ENCODE measurements around the gene BCL7A.

BCL7A gene

DNA sequence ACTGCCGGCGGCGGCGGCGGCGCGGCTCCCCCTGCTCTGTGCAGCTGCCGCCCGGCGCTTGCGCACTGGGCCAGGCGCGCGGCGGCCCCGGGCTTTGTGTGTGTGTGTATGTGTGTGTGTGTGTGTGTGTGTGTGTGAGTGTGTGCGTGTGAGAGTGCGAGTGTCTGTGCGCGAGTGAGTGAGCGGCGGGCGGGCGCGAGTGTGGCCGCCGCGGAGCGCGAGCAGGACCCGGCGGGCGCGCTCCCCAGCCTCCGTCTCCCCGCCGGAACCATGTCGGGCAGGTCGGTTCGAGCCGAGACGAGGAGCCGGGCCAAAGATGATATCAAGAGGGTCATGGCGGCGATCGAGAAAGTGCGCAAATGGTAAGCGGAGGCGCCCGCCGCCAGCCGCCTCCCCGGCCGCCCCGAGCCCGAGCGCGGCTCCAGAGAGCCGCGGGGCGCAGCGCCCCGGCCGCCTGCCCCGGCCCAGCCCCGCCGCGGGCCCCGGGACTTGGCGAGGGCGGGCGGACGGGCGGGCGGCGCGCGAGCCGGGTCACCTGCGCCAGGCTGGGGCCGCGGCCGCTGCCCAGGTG is at the start of gene BCL7A:
TSS of gene BCL7A (plus strand) at position 63 of the 571 bp plus-strand sequence. CDS start at position 271, 208 bp downstream.
- H3K9me3 ChIP-seq (ENCODE audit: control insufficient read depth in 5 of 5, low read length in 5 of 5): peaks cover 0 to 11% (median 4%) of the 10 kb centered on the region in 5 donors
- peak within 1 kb of the TSS; percentile 81 for H3K27ac ChIP-seq (ENCODE audit: low read depth, low read length)
- H3K27me3 ChIP-seq (ENCODE audit: control insufficient read depth in 5 of 5, insufficient read depth in 4 of 5, low read length in 5 of 5): no peaks in the 10 kb centered on the region
- peaks cover 2 to 28% (median 27%) of the 10 kb centered on the region in 5 donors for H3K4me1 ChIP-seq (ENCODE audit: control insufficient read depth in 5 of 5, insufficient read depth in 5 of 5, low read length in 5 of 5)
- H3K4me3 ChIP-seq (ENCODE audit: low read depth in 1 of 5, low read length in 5 of 5): peak within 1 kb of the TSS; percentile 46 to 78 (median 64)
- H3K9ac ChIP-seq (ENCODE audit: low read length in 5 of 5): peak within 1 kb of the TSS in 3 of 5 donors; percentile 3 to 77 (median 53)
- no peaks in the 10 kb centered on the region for H3K36me3 ChIP-seq (ENCODE audit: control insufficient read depth in 5 of 5, insufficient read depth in 5 of 5, low read length in 5 of 5)

- Histone ChIP-seq H3K4me3 (ENCODE audit: low read depth in 1 of 5, low read length in 5 of 5) (no peak overlapping the region), H3K27me3 (ENCODE audit: control insufficient read depth in 5 of 5, insufficient read depth in 4 of 5, low read length in 5 of 5) (no peaks in the 10 kb centered on the region), H3K9ac (ENCODE audit: low read length in 5 of 5) (no peak overlapping the region), H3K4me1 (ENCODE audit: control insufficient read depth in 5 of 5, insufficient read depth in 5 of 5, low read length in 5 of 5) (peaks cover 0 to 7% (median 0%) of the 10 kb centered on the region in 5 donors), H3K9me3 (ENCODE audit: control insufficient read depth in 5 of 5, low read length in 5 of 5) (no peaks in the 10 kb centered on the region), H3K27ac (ENCODE audit: low read depth, low read length) (no peak overlapping the region), H3K36me3 (ENCODE audit: control insufficient read depth in 5 of 5, insufficient read depth in 5 of 5, low read length in 5 of 5) (peaks cover 0 to 3% (median 0%) of the 10 kb centered on the region in 5 donors)
These were observed 47.4 kb upstream of the BCL7A start for GRCh38 chr12:121974026-121974985.

DNA sequence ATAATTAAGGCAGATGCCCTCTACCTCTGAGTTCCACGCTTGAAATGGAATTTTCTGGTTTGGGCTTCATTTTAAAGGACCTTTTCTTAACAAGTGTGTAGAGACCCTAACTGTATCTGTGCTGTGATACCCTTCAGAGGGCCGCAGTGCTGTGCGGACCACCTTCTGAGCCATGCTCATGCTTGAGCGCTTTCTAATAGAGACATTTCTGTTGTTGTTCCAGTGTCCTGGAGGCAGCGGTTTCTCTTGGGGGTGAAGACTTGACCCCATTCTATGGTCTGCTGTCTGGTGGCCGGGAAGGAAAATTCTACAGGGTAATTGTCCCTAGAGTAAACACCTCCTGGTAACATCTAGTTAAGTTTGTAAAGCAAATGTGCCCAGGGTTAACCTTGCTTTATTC is 46.7 kb upstream of the BCL7A start:
- no peak overlapping the region for H3K27ac ChIP-seq (ENCODE audit: low read depth, low read length)
- no peaks in the 10 kb centered on the region for H3K9me3 ChIP-seq (ENCODE audit: control insufficient read depth in 5 of 5, low read length in 5 of 5)
- peaks cover 0 to 9% (median 0%) of the 10 kb centered on the region in 5 donors for H3K4me1 ChIP-seq (ENCODE audit: control insufficient read depth in 5 of 5, insufficient read depth in 5 of 5, low read length in 5 of 5)
- H3K36me3 ChIP-seq (ENCODE audit: control insufficient read depth in 5 of 5, insufficient read depth in 5 of 5, low read length in 5 of 5): peaks cover 0 to 3% (median 0%) of the 10 kb centered on the region in 5 donors
- no peaks in the 10 kb centered on the region for H3K27me3 ChIP-seq (ENCODE audit: control insufficient read depth in 5 of 5, insufficient read depth in 4 of 5, low read length in 5 of 5)
- no peak overlapping the region for H3K9ac ChIP-seq (ENCODE audit: low read length in 5 of 5)
- no peak overlapping the region for H3K4me3 ChIP-seq (ENCODE audit: low read depth in 1 of 5, low read length in 5 of 5)

GRCh38 chr12:121976950-121977349 is 44.7 kb upstream of the BCL7A start:
- Histone ChIP-seq H3K4me1 (ENCODE audit: control insufficient read depth in 5 of 5, insufficient read depth in 5 of 5, low read length in 5 of 5) (peaks cover 0 to 7% (median 0%) of the 10 kb centered on the region in 5 donors), H3K36me3 (ENCODE audit: control insufficient read depth in 5 of 5, insufficient read depth in 5 of 5, low read length in 5 of 5) (no peaks in the 10 kb centered on the region), H3K9ac (ENCODE audit: low read length in 5 of 5) (no peak overlapping the region), H3K4me3 (ENCODE audit: low read depth in 1 of 5, low read length in 5 of 5) (no peak overlapping the region), H3K27ac (ENCODE audit: low read depth, low read length) (no peak overlapping the region), H3K27me3 (ENCODE audit: control insufficient read depth in 5 of 5, insufficient read depth in 4 of 5, low read length in 5 of 5) (no peaks in the 10 kb centered on the region), H3K9me3 (ENCODE audit: control insufficient read depth in 5 of 5, low read length in 5 of 5) (no peaks in the 10 kb centered on the region)

DNA sequence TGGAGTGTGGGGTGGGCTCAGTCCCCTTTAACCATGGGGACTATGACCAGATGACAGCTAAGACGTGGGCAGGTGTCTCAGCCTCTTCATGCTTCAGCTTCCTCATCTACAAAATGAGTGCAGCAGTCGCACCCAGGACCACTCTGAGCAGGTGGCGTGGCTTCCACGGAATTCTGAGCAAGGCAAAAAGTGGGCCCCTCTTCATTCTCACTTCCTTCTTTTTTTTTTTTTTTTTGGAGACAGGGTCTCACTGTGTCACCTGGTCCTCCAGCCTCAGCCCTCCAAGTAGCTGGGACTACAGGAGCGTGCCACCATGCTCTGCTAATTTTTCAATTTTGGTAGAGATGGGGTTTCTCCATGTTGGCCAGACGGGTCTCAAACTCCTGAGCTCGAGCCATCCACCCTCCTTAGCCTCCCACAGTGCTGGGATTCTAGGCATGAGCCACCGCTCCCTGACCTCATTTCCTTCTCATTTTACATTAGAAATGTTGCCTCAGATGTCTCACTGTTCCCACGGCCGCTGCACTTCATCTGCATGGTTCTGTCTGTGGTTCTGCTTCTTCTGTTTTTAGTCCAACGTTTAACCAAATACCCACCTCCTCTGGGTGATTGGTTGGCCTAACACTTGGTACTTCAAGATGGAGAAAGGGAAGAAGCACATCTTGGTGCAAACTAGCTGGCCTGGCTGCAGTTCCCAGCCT is 41.3 kb upstream of the BCL7A start:
- peaks cover 0 to 7% (median 0%) of the 10 kb centered on the region in 5 donors for H3K4me1 ChIP-seq (ENCODE audit: control insufficient read depth in 5 of 5, insufficient read depth in 5 of 5, low read length in 5 of 5)

GRCh38 chr12:121980892-121981272 is 40.8 kb upstream of the BCL7A start:
- no peaks in the 10 kb centered on the region for H3K9me3 ChIP-seq (ENCODE audit: control insufficient read depth in 5 of 5, low read length in 5 of 5)
- no peak overlapping the region for H3K4me3 ChIP-seq (ENCODE audit: low read depth in 1 of 5, low read length in 5 of 5)
- H3K27ac ChIP-seq (ENCODE audit: low read depth, low read length): no peak overlapping the region
- no peak overlapping the region for H3K9ac ChIP-seq (ENCODE audit: low read length in 5 of 5)
- no peaks in the 10 kb centered on the region for H3K27me3 ChIP-seq (ENCODE audit: control insufficient read depth in 5 of 5, insufficient read depth in 4 of 5, low read length in 5 of 5)
- no peaks in the 10 kb centered on the region for H3K36me3 ChIP-seq (ENCODE audit: control insufficient read depth in 5 of 5, insufficient read depth in 5 of 5, low read length in 5 of 5)
- peaks cover 0 to 7% (median 0%) of the 10 kb centered on the region in 5 donors for H3K4me1 ChIP-seq (ENCODE audit: control insufficient read depth in 5 of 5, insufficient read depth in 5 of 5, low read length in 5 of 5)

More for the DNA sequence above, 41.3 kb upstream of the BCL7A start:
- no peaks in the 10 kb centered on the region for H3K36me3 ChIP-seq (ENCODE audit: control insufficient read depth in 5 of 5, insufficient read depth in 5 of 5, low read length in 5 of 5)
- no peak overlapping the region for H3K9ac ChIP-seq (ENCODE audit: low read length in 5 of 5)
- no peak overlapping the region for H3K4me3 ChIP-seq (ENCODE audit: low read depth in 1 of 5, low read length in 5 of 5)
- H3K27ac ChIP-seq (ENCODE audit: low read depth, low read length): no peak overlapping the region
- H3K9me3 ChIP-seq (ENCODE audit: control insufficient read depth in 5 of 5, low read length in 5 of 5): no peaks in the 10 kb centered on the region
- no peaks in the 10 kb centered on the region for H3K27me3 ChIP-seq (ENCODE audit: control insufficient read depth in 5 of 5, insufficient read depth in 4 of 5, low read length in 5 of 5)

- Histone ChIP-seq H3K27me3 (ENCODE audit: control insufficient read depth in 5 of 5, insufficient read depth in 4 of 5, low read length in 5 of 5) (no peaks in the 10 kb centered on the region), H3K36me3 (ENCODE audit: control insufficient read depth in 5 of 5, insufficient read depth in 5 of 5, low read length in 5 of 5) (no peaks in the 10 kb centered on the region), H3K4me1 (ENCODE audit: control insufficient read depth in 5 of 5, insufficient read depth in 5 of 5, low read length in 5 of 5) (peaks cover 0 to 7% (median 0%) of the 10 kb centered on the region in 5 donors), H3K9ac (ENCODE audit: low read length in 5 of 5) (no peak overlapping the region), H3K9me3 (ENCODE audit: control insufficient read depth in 5 of 5, low read length in 5 of 5) (no peaks in the 10 kb centered on the region), H3K27ac (ENCODE audit: low read depth, low read length) (no peak overlapping the region), H3K4me3 (ENCODE audit: low read depth in 1 of 5, low read length in 5 of 5) (no peak overlapping the region)
These were observed 40.2 kb upstream of the BCL7A start for GRCh38 chr12:121981456-121981855.

DNA sequence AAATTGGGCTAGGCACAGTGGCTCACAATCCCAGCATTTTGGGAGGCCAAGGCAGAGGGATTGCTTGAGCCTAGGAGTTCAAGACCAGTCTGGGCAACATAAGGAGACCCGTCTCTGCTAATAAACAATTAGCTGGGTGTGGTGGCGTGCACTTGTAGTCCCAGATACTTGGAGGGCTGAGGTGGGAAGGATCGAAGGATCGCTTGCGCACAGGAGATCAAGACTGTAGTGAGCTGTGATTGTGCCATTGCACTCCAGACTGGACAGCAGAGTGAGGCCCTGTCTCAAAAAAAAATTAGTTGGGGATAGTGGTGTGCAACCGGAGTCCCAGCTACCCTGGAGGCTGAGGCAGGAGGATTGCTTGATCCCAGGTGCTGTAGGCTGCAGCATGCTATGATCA is 38.7 kb upstream of the BCL7A start:
- Histone ChIP-seq H3K4me3 (ENCODE audit: low read depth in 1 of 5, low read length in 5 of 5) (no peak overlapping the region), H3K4me1 (ENCODE audit: control insufficient read depth in 5 of 5, insufficient read depth in 5 of 5, low read length in 5 of 5) (peaks cover 0 to 7% (median 0%) of the 10 kb centered on the region in 5 donors), H3K9me3 (ENCODE audit: control insufficient read depth in 5 of 5, low read length in 5 of 5) (no peaks in the 10 kb centered on the region), H3K27me3 (ENCODE audit: control insufficient read depth in 5 of 5, insufficient read depth in 4 of 5, low read length in 5 of 5) (no peaks in the 10 kb centered on the region), H3K9ac (ENCODE audit: low read length in 5 of 5) (no peak overlapping the region), H3K27ac (ENCODE audit: low read depth, low read length) (no peak overlapping the region), H3K36me3 (ENCODE audit: control insufficient read depth in 5 of 5, insufficient read depth in 5 of 5, low read length in 5 of 5) (no peaks in the 10 kb centered on the region)

GRCh38 chr12:121983536-121984210 is 38.0 kb upstream of the BCL7A start:
- Histone ChIP-seq H3K9me3 (ENCODE audit: control insufficient read depth in 5 of 5, low read length in 5 of 5) (no peaks in the 10 kb centered on the region), H3K4me3 (ENCODE audit: low read depth in 1 of 5, low read length in 5 of 5) (no peak overlapping the region), H3K9ac (ENCODE audit: low read length in 5 of 5) (no peak overlapping the region), H3K27me3 (ENCODE audit: control insufficient read depth in 5 of 5, insufficient read depth in 4 of 5, low read length in 5 of 5) (no peaks in the 10 kb centered on the region), H3K27ac (ENCODE audit: low read depth, low read length) (no peak overlapping the region), H3K36me3 (ENCODE audit: control insufficient read depth in 5 of 5, insufficient read depth in 5 of 5, low read length in 5 of 5) (no peaks in the 10 kb centered on the region), H3K4me1 (ENCODE audit: control insufficient read depth in 5 of 5, insufficient read depth in 5 of 5, low read length in 5 of 5) (peaks cover 0 to 7% (median 0%) of the 10 kb centered on the region in 5 donors)

Measured in subcutaneous abdominal adipose tissue (tissue), 5 donors.